Mammary epithelial cell (primary cell): Measurements from ENCODE around the gene LRIT1.

Experiments
- CTCF ChIP-seq, 2 donors: IDR thresholded peaks in 1 of 2; conservative IDR thresholded peaks in 1 of 2; 2 replicates each; pipeline ENCODE4 v1.5.1; 2011 to 2012; ENCODE audit warnings: inconsistent platforms in 2 of 2, low read length in 2 of 2, mild to moderate bottlenecking in 2 of 2, control low read depth in 1 of 2, low read depth in 1 of 2; ENCODE audit not compliant: insufficient read depth in 1 of 2; ENCODE audit errors: extremely low read depth in 1 of 2
- EZH2 ChIP-seq: IDR thresholded peaks from 2 replicates; pipeline ENCODE4 v1.6.1; 2012; ENCODE audit warnings: low read length, inconsistent platforms, borderline replicate concordance

GRCh38 chr10:84191106-84191505 lies 50.2 kb downstream of the LRIT1 start:
- no peak for TF ChIP-seq CTCF (conservative IDR thresholded peaks at IDR 0.05 in 1 of 2, IDR thresholded peaks at IDR 0.05 in 1 of 2; ENCODE audit: extremely low read depth in 1 of 2, insufficient read depth in 1 of 2, low read depth in 1 of 2, low read length in 2 of 2)
- TF ChIP-seq EZH2: no peak
